RWPE1 (cell line): ENCODE measurements around the gene COA8.

Experiments used
- CTCF ChIA-PET: fragments of 350-600 bp; sonication (Branson Sonifier 250); formaldehyde crosslinking; extraction: SDS; loops from one replicate; lab custom pipeline; 2021; lab: Yijun Ruan, JAX
- POLR2A ChIA-PET: fragments of 400-600 bp; formaldehyde crosslinking; extraction: SDS; loops from one replicate; lab custom pipeline; 2020; ENCODE audit warnings: antibody characterized with exemption; ENCODE audit not compliant: low non-redundant PET; lab: Yijun Ruan, JAX
- DNase-seq: peaks from one replicate; pipeline ENCODE4 v3.0.0; 2012; ENCODE audit warnings: low spot score
- H3K27ac ChIP-seq: fragments of 450-650 bp; 2 replicates; pipeline ENCODE4 v1.5.1; 2017
- CTCF ChIP-seq: fragments of 450-650 bp; conservative IDR thresholded peaks from 2 replicates; pipeline ENCODE4 v1.5.1; 2017; ENCODE audit warnings: low read depth, mild to moderate bottlenecking

The COA8 gene

GRCh38 chr14:103545219-103545914, 17.4 kb upstream of the COA8 start:
- no peak for TF ChIP-seq CTCF
- ChIA-PET CTCF (interaction anchor here (0.7 to 3.7 kb wide), 3 partner anchors 26 to 472 kb away, joined by 3 to 57 read pairs (median 8); partner anchors contain the start of gene CKB), POLR2A (no interaction called here)
- H3K27ac ChIP-seq = peak overlapping the region; percentile 100
- DNase-seq = no peak

GRCh38 chr14:103545915-103546651, 16.7 kb upstream of the COA8 start:
- CTCF ChIA-PET = interaction anchor here (1.3 to 3.7 kb wide), 4 partner anchors 16 to 46 kb away, joined by 4 to 57 read pairs (median 6); partner anchors contain the start of gene CKB
- H3K27ac ChIP-seq = peak overlapping the region; percentile 100
- POLR2A ChIA-PET = no interaction called here
- DNase-seq = no peak
- no peak for TF ChIP-seq CTCF

- POLR2A ChIA-PET = no interaction called here
These were observed 15.9 kb upstream of the COA8 start for GRCh38 chr14:103546652-103547454.

GRCh38 chr14:103547455-103547940, 15.3 kb upstream of the COA8 start:
- no peak for DNase-seq
- ChIA-PET CTCF (interaction anchor here (1.1 to 3.7 kb wide), 5 partner anchors 11 to 47 kb away, joined by 4 to 57 read pairs (median 5); partner anchors contain the start of gene CKB), POLR2A (interaction anchor here (0.7 kb wide), 1 partner anchor 19 kb away, joined by 4 read pairs; no protein-coding TSS in a partner anchor)
- TF ChIP-seq CTCF = no peak
- peak overlapping the region; percentile 97 for H3K27ac ChIP-seq

More at GRCh38 chr14:103546652-103547454, 15.9 kb upstream of the COA8 start:
- peak overlapping the region; percentile 97 for H3K27ac ChIP-seq
- peak; percentile 84 for TF ChIP-seq CTCF
- DNase-seq = peak; percentile 78
- CTCF ChIA-PET = interaction anchor here (0.6 to 3.7 kb wide), 6 partner anchors 11 to 47 kb away, joined by 4 to 57 read pairs (median 4); partner anchors contain the start of gene CKB

- CTCF ChIA-PET = interaction anchor here (3.7 kb wide), 1 partner anchor 28 kb away, joined by 57 read pairs; the partner anchor contains the start of gene CKB
- peak overlapping the region; percentile 97 for H3K27ac ChIP-seq
- TF ChIP-seq CTCF = no peak
- no peak for DNase-seq
- POLR2A ChIA-PET = interaction anchor here (0.7 kb wide), 1 partner anchor 20 kb away, joined by 4 read pairs; no protein-coding TSS in a partner anchor
These were observed 14.8 kb upstream of the COA8 start for GRCh38 chr14:103547941-103548462.
